Chondrocyte (in vitro differentiated cells): ENCODE data around the gene GNB1. TPM values are rescaled to one million over a fixed set of nuclear protein-coding genes. Genes with fewer than 3 reads are reported as not detected.

ENCODE experiments used
- DNase-seq: peaks from one replicate; pipeline ENCODE4 v3.0.0; 2021; ENCODE audit warnings: mixed read lengths, low spot score
- H3K27ac Mint-ChIP-seq: one replicate; pipeline ENCODE4 v1.8.0; 2021; ENCODE audit warnings: mild to moderate bottlenecking, moderate library complexity, mixed read lengths; ENCODE audit not compliant: unreplicated experiment
- H3K27me3 Mint-ChIP-seq: 2 replicates; pipeline ENCODE4 v1.8.0; 2021; ENCODE audit warnings: low read depth, mixed read lengths
- H3K36me3 Mint-ChIP-seq: 2 replicates; pipeline ENCODE4 v1.8.0; 2021; ENCODE audit warnings: low read depth, mixed read lengths
- H3K4me1 Mint-ChIP-seq: 2 replicates; pipeline ENCODE4 v1.8.0; 2021; ENCODE audit warnings: low read depth, mild to moderate bottlenecking, mixed read lengths
- H3K4me3 Mint-ChIP-seq: one replicate; pipeline ENCODE4 v1.8.0; 2021; ENCODE audit warnings: mild to moderate bottlenecking, moderate library complexity, mixed read lengths; ENCODE audit not compliant: unreplicated experiment
- H3K9me3 Mint-ChIP-seq: 2 replicates; pipeline ENCODE4 v1.8.0; 2021; ENCODE audit warnings: low read depth, mixed read lengths
- CTCF ChIP-seq: fragments of 200-600 bp; sonication (generic); IDR thresholded peaks from 2 replicates; pipeline ENCODE4 v1.5.0; 2021; ENCODE audit warnings: antibody characterized with exemption, mild to moderate bottlenecking, moderate library complexity
- total RNA-seq: library from RNA; stranded (reverse); gene quantifications from 3 replicates; pipeline ENCODE4 v1.2.1, GENCODE V29; 2021

The GNB1 gene
- total RNA-seq, 1 donor from 2014 or later, result 538 TPM

- Mint-ChIP-seq H3K4me1 (peaks cover 3% of the 10 kb centered on the region), H3K27me3 (no peaks in the 10 kb centered on the region), H3K4me3 (peak overlapping the region; percentile 49), H3K27ac (no peak overlapping the region), H3K36me3 (no peaks in the 10 kb centered on the region), H3K9me3 (no peaks in the 10 kb centered on the region)
- TF ChIP-seq CTCF, result no peak
- DNase-seq, result peak; percentile 99
Measured at GRCh38 chr1:1919304-1920056, 28.6 kb upstream of the GNB1 start.

GRCh38 chr1:1918901-1919303 is 28.0 kb upstream of the GNB1 start, which contains the start of gene TMEM52:
Gene TMEM52 (minus strand): TSS chr1:1919279. CDS start chr1:1919265, 14 bp downstream.
- TF ChIP-seq CTCF, result peak; percentile 11
- Mint-ChIP-seq H3K4me3 (peak within 1 kb of the TSS; percentile 49), H3K4me1 (peaks cover 3% of the 10 kb centered on the region), H3K36me3 (no peaks in the 10 kb centered on the region), H3K27ac (no peak within 1 kb of the TSS), H3K27me3 (no peaks in the 10 kb centered on the region), H3K9me3 (no peaks in the 10 kb centered on the region)
- DNase-seq, result peak; percentile 82

- no peak overlapping the region for H3K27ac Mint-ChIP-seq
- no peaks in the 10 kb centered on the region for H3K27me3 Mint-ChIP-seq
- no peak for TF ChIP-seq CTCF
- peak overlapping the region; percentile 33 for H3K4me3 Mint-ChIP-seq
- H3K4me1 Mint-ChIP-seq, result peaks cover 3% of the 10 kb centered on the region
- no peaks in the 10 kb centered on the region for H3K36me3 Mint-ChIP-seq
- DNase-seq, result peak; percentile 88
- H3K9me3 Mint-ChIP-seq, result no peaks in the 10 kb centered on the region
Measured at GRCh38 chr1:1917995-1918900, 27.4 kb upstream of the GNB1 start.

- TF ChIP-seq CTCF, result no peak
- Mint-ChIP-seq H3K27ac (no peak overlapping the region), H3K4me3 (no peak overlapping the region), H3K27me3 (no peaks in the 10 kb centered on the region), H3K36me3 (no peaks in the 10 kb centered on the region), H3K4me1 (peaks cover 3% of the 10 kb centered on the region), H3K9me3 (no peaks in the 10 kb centered on the region)
- no peak for DNase-seq
Measured at GRCh38 chr1:1917304-1917976, 26.6 kb upstream of the GNB1 start.

GRCh38 chr1:1916851-1917251 is 26.0 kb upstream of the GNB1 start:
- Mint-ChIP-seq H3K27me3 (no peaks in the 10 kb centered on the region), H3K4me1 (peaks cover 3% of the 10 kb centered on the region), H3K27ac (no peak overlapping the region), H3K4me3 (no peak overlapping the region), H3K36me3 (no peaks in the 10 kb centered on the region), H3K9me3 (no peaks in the 10 kb centered on the region)
- no peak for TF ChIP-seq CTCF
- no peak for DNase-seq
